ENCODE results near the gene DOLK. TPM values are rescaled to one million over a fixed set of nuclear protein-coding genes. Genes with fewer than 3 reads are reported as not detected.

Gene DOLK
- total and polyA plus RNA-seq, 10 donors, result 5.3 to 16.3 (median 10.9) TPM

GRCh38 chr9:128987805-128988204 is 40.4 kb upstream of the DOLK start:
- WGBS, 5 donors, result 96 to 99% (median 96%) methylated on average over 5 of the region's 5 CpGs
- peaks cover 14 to 100% (median 97%) of the 10 kb centered on the region in 6 donors for H3K36me3 ChIP-seq
- no peak overlapping the region for H3K4me3 ChIP-seq
- no peaks in the 10 kb centered on the region for H3K27me3 ChIP-seq (replicated peaks in 1 of 7)
- no peak for DNase-seq
- intact Hi-C loops (cut with DNase I; ENCODE audit: low total_unique reads), result no loop called here
- H3K27ac ChIP-seq, result no peak overlapping the region
- H3K9me3 ChIP-seq, result no peaks in the 10 kb centered on the region
- H3K4me1 ChIP-seq, result no peaks in the 10 kb centered on the region
- TF ChIP-seq POLR2A (IDR thresholded peaks at IDR 0.05) (no peak), POLR2AphosphoS5 (IDR thresholded peaks at IDR 0.05) (no peak)
- TF ChIP-seq, protein P1, sequence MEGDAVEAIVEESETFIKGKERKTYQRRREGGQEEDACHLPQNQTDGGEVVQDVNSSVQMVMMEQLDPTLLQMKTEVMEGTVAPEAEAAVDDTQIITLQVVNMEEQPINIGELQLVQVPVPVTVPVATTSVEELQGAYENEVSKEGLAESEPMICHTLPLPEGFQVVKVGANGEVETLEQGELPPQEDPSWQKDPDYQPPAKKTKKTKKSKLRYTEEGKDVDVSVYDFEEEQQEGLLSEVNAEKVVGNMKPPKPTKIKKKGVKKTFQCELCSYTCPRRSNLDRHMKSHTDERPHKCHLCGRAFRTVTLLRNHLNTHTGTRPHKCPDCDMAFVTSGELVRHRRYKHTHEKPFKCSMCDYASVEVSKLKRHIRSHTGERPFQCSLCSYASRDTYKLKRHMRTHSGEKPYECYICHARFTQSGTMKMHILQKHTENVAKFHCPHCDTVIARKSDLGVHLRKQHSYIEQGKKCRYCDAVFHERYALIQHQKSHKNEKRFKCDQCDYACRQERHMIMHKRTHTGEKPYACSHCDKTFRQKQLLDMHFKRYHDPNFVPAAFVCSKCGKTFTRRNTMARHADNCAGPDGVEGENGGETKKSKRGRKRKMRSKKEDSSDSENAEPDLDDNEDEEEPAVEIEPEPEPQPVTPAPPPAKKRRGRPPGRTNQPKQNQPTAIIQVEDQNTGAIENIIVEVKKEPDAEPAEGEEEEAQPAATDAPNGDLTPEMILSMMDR (IDR thresholded peaks at IDR 0.05 in 8 of 11, conservative IDR thresholded peaks at IDR 0.05 in 3 of 11), result no peak

GRCh38 chr9:128986671-128987070 is 39.3 kb upstream of the DOLK start:
- H3K27ac ChIP-seq, result no peak overlapping the region

DNA sequence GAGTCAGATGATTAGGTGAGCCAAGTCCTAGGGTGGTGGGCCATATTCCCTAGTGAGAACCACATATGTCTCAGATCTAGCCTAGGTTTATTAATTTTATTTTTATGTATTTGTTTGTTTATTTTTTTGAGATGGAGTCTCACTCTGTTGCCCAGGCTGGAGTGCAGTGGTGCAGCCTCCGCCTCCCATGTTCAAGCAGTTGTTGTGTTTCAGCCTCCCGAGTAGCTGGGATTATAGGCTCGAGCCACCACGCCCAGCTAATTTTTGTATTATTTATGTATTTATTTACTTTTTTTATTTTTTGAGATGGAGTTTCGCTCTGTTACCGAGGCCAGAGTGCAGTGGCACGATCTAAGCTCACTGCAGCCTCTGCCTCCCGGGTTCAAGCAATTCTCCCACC is 36.1 kb upstream of the DOLK start:
- Histone ChIP-seq H3K27me3 (replicated peaks in 1 of 7) (no peaks in the 10 kb centered on the region), H3K4me3 (no peak overlapping the region), H3K36me3 (peaks cover 25 to 100% (median 96%) of the 10 kb centered on the region in 6 donors), H3K9me3 (no peaks in the 10 kb centered on the region), H3K4me1 (no peaks in the 10 kb centered on the region), H3K27ac (no peak overlapping the region)
- TF ChIP-seq POLR2A (IDR thresholded peaks at IDR 0.05), result no peak
- no peak for TF ChIP-seq POLR2AphosphoS5 (IDR thresholded peaks at IDR 0.05)
- TF ChIP-seq, protein P1 (IDR thresholded peaks at IDR 0.05 in 8 of 11, conservative IDR thresholded peaks at IDR 0.05 in 3 of 11), result no peak
- 95 to 99% (median 97%) methylated on average over 8 of the region's 8 CpGs for WGBS, 5 donors
- intact Hi-C loops (cut with DNase I; ENCODE audit: low total_unique reads), result no loop called here
- DNase-seq, result no peak

More at GRCh38 chr9:128986671-128987070, 39.3 kb upstream of the DOLK start:
- no peak for DNase-seq
- intact Hi-C loops (cut with DNase I; ENCODE audit: low total_unique reads), result no loop called here
- H3K36me3 ChIP-seq, result peaks cover 15 to 100% (median 97%) of the 10 kb centered on the region in 6 donors
- 92 to 98% (median 97%) methylated on average over 5 of the region's 5 CpGs for WGBS, 5 donors
- no peaks in the 10 kb centered on the region for H3K9me3 ChIP-seq
- TF ChIP-seq POLR2A (IDR thresholded peaks at IDR 0.05) (no peak), POLR2AphosphoS5 (IDR thresholded peaks at IDR 0.05) (no peak)
- TF ChIP-seq, protein P1 (IDR thresholded peaks at IDR 0.05 in 8 of 11, conservative IDR thresholded peaks at IDR 0.05 in 3 of 11), result no peak
- no peaks in the 10 kb centered on the region for H3K27me3 ChIP-seq (replicated peaks in 1 of 7)
- H3K4me3 ChIP-seq, result no peak overlapping the region
- no peaks in the 10 kb centered on the region for H3K4me1 ChIP-seq

- intact Hi-C loops (cut with DNase I; ENCODE audit: low total_unique reads), result no loop called here
- no peak overlapping the region for H3K4me3 ChIP-seq
- H3K27me3 ChIP-seq (replicated peaks in 1 of 7), result no peaks in the 10 kb centered on the region
Observed at GRCh38 chr9:128979111-128979510, 31.7 kb upstream of the DOLK start.

DNA sequence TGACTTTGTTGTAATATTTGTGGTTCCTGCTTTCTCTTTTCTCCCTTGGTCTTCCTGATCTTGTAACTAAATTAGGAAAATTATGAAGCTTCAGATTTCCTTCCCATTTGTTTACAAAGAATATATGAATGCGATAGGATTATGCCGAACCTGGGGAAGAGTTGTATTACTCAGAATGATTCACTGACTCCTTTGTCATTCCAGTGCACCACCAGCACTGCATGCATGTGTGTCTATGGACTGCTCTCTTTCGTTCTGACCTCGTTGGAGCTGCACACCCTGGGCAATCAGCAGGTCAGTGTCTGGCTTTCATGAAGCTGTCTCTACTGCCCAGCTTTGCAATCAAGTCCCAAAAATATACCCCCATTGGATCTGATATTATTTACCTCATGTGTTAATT is 25.6 kb upstream of the DOLK start:
- Histone ChIP-seq H3K9me3 (no peaks in the 10 kb centered on the region), H3K36me3 (peaks cover 0 to 100% (median 97%) of the 10 kb centered on the region in 6 donors), H3K27me3 (replicated peaks in 1 of 7) (no peaks in the 10 kb centered on the region), H3K27ac (no peak overlapping the region), H3K4me1 (no peaks in the 10 kb centered on the region), H3K4me3 (no peak overlapping the region)
- WGBS, 5 donors, result 83 to 93% (median 92%) methylated on average over 4 of the region's 4 CpGs
- no peak for DNase-seq
- intact Hi-C loops (cut with DNase I; ENCODE audit: low total_unique reads), result no loop called here
- TF ChIP-seq POLR2AphosphoS5 (IDR thresholded peaks at IDR 0.05) (no peak), POLR2A (IDR thresholded peaks at IDR 0.05) (no peak)
- TF ChIP-seq, protein P1 (IDR thresholded peaks at IDR 0.05 in 8 of 11, conservative IDR thresholded peaks at IDR 0.05 in 3 of 11), result no peak

More at GRCh38 chr9:128979111-128979510, 31.7 kb upstream of the DOLK start:
- TF ChIP-seq POLR2AphosphoS5 (IDR thresholded peaks at IDR 0.05) (no peak), POLR2A (IDR thresholded peaks at IDR 0.05) (no peak)
- peaks cover 13 to 100% (median 94%) of the 10 kb centered on the region in 6 donors for H3K36me3 ChIP-seq
- 84 to 98% (median 92%) methylated on average over 3 of the region's 3 CpGs for WGBS, 5 donors
- no peaks in the 10 kb centered on the region for H3K9me3 ChIP-seq
- H3K27ac ChIP-seq, result no peak overlapping the region
- DNase-seq, result no peak
- no peaks in the 10 kb centered on the region for H3K4me1 ChIP-seq

Measured in spleen (tissue), 11 donors.